GM12864 (cell line): ENCODE measurements around the gene ZMIZ1.

Experiments
- DNase-seq: peaks from one replicate; pipeline ENCODE4 v3.0.0-alpha.2; 2011; ENCODE audit warnings: low read depth
- H3K4me3 ChIP-seq: 2 replicates; pipeline ENCODE4 v1.5.1; 2011; ENCODE audit warnings: mild to moderate bottlenecking, low read depth, low read length, control low read depth
- TF ChIP-seq, protein P1 (sequence below): IDR thresholded peaks from 2 replicates; pipeline ENCODE4 v1.5.1; 2011; ENCODE audit warnings: low read depth, mild to moderate bottlenecking, moderate library complexity, low read length, control low read depth, inconsistent platforms; ENCODE audit errors: missing control alignments

Gene ZMIZ1

DNA sequence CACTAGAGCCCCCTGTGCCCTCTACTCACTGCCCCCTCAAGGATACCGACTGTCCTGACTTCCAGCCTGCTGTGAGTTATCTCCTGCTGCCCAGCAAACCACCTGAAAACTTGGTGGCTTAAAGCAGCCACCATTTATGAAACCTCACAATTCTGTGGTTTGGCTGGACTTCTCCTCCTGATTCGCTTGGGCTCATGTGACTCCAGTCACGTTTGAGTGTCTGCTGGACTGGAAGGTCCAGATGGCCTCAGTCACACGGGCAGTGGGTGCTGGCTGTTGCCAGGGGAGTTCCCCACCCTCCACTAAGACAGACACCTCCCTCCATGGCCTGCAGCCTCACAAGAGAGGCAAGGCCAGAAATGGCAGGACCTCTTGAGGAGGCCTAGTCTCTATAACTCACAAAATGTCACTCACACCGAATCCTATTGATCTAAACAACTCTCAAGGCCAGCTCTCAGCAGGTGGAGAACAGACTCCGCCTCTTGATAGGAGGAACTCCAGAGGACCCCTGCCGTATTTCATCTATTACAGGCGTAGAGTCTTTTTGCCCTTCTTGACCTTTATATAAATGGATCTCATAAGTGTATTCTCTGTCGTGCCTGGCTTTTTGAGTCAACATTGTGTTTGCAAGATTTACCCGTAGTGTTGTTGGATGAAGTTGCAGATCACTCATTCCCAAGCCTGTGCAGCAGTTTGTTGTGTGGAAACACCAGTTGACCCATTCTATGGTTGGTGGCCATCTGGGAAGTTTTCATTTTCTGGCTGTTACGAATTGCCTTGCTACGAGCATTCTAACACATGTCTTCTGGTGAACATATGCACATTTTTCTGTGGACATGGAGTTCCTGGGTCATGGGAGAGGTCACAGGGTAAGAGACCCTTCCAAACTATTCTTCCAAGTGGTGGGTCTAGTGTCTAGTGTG, 48.3 kb downstream of the ZMIZ1 start:
- TF ChIP-seq, protein P1, sequence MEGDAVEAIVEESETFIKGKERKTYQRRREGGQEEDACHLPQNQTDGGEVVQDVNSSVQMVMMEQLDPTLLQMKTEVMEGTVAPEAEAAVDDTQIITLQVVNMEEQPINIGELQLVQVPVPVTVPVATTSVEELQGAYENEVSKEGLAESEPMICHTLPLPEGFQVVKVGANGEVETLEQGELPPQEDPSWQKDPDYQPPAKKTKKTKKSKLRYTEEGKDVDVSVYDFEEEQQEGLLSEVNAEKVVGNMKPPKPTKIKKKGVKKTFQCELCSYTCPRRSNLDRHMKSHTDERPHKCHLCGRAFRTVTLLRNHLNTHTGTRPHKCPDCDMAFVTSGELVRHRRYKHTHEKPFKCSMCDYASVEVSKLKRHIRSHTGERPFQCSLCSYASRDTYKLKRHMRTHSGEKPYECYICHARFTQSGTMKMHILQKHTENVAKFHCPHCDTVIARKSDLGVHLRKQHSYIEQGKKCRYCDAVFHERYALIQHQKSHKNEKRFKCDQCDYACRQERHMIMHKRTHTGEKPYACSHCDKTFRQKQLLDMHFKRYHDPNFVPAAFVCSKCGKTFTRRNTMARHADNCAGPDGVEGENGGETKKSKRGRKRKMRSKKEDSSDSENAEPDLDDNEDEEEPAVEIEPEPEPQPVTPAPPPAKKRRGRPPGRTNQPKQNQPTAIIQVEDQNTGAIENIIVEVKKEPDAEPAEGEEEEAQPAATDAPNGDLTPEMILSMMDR = no peak
- H3K4me3 ChIP-seq = no peak overlapping the region
- DNase-seq = no peak

DNA sequence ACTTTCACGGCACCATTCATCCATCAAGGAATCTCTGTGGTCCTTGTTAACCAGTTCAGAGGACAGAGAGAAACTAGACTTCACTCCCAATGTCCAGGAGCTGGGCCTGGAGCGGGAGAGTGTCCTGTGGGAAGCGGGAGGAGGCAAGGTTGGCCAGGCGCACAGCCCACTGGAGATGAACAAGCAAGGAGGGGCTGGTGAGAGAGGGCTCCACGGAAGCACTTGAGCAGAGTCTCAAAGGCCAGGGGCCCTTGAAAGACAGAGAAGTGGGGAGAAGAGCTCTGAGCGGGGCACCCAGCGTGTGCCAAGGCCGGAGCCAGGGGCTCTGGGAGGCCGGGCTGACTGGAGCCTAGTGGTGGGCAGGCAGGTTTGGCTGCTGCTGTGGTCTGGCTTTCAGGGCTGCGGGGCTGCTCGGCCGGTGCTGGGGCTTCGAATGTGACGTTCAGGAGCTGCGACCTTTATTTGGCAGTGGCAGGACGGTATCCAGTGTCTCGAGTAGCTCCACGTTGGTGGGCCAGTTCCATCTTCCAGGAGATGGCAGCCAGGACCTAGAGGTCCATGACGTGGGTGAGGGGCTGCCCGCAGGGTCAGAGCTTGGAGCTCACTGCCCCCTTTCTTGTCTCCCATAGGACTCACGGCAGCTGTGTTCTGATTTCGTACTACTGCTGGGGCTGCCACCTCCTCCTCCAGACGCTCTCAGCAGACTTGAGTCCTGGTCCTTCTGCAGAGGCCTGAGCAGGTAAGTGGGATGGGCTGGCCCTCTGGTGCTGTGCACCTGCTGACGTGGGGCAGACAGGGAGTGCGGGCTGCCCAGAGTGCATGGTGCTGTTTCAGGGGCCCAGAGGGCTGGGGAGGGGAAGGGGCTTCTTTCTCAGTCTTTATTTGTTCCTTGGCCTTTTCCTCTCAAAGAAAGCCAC, 49.8 kb downstream of the ZMIZ1 start:
- no peak for DNase-seq
- TF ChIP-seq, protein P1 = no peak
- H3K4me3 ChIP-seq = no peak overlapping the region

DNA sequence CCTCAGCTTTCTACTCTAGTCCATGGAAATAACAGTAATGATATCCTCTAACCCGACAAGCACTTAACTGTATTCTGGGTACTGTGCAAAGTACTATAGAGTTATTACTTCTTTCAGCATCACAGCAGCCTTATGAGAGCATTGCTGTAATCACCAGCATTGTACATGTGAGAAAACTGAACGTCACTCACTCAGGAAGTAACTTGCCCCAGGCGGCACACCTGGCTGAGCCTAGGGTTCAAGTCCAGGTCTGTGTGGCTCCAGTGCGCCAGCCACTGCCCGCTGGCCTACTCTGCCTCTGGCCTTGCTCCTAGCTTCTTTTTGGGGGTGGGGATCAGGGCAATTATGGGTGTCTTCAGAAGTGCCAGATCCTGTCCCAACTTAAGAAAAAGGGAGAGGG, 50.5 kb downstream of the ZMIZ1 start:
- no peak for DNase-seq
- no peak overlapping the region for H3K4me3 ChIP-seq
- TF ChIP-seq, protein P1 = no peak

DNA sequence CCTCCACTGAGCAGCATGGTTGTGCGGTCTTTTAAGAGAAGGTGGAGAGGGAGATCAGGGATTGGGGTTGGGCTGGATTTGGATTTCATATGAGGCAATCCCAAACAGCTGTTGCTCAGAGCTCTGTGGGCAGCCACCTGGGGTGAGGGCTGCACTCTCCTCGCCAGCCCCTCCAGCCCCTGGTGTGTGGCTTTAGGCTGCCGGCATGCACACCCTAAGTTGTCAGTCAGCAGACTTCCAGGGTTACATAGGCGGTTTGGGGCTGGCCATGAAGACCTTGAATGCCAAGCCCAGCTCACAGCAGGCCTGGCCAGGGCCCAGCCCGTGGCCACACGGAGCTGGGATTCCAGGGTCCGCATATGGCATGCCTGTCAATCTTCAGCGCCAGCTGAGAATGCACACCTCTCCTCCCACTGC, 54.8 kb downstream of the ZMIZ1 start:
- DNase-seq = no peak
- H3K4me3 ChIP-seq = no peak overlapping the region
- TF ChIP-seq, protein P1 = no peak

DNA sequence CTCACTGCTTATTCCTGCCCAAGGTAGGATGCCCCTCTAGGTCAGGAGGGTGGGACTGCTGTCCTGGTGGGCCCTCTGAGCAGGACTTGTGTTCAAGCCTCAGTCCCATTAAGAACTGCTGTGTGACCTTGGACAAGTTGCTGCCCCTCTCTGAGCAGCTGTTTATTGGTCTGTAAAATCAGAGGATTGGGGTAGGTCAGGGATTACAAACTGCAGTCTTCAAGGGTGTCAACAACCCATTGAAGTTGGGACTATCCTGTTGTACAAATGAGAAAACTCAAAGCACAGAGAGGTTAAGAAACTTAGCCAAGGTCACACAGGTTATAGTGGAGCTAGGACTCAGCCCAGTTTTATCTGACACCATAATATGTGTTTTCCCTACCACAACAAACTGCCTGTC, 55.3 kb downstream of the ZMIZ1 start:
- H3K4me3 ChIP-seq = no peak overlapping the region
- no peak for DNase-seq
- TF ChIP-seq, protein P1 = no peak

DNA sequence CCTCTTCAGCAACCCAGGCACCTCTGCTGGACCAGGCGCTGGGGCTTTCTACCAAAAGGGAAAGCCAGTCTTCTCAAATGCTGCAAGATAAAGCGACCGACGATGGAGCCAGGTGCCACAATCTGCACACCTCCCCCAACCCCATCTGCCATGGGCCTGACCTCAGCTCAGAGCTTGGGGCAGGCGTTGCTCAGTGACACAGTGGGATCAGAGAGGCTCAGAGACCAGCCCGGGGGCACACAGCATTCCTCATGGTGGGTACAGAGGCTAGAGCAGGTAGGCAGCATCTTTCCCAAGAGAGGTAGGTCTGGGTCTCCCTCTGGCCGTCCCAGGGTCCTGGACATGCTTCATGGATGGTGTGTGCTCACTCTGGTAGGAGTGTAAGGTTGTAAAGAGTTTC, 56.3 kb downstream of the ZMIZ1 start:
- no peak overlapping the region for H3K4me3 ChIP-seq
- TF ChIP-seq, protein P1 = no peak
- no peak for DNase-seq
